Measurements from ENCODE around the gene PAPSS2. TPM values are rescaled to one million over a fixed set of nuclear protein-coding genes. Genes with fewer than 3 reads are reported as not detected.

The PAPSS2 gene
- total and polyA plus RNA-seq, 12 donors: 55.0 to 775 (median 243) TPM

DNA sequence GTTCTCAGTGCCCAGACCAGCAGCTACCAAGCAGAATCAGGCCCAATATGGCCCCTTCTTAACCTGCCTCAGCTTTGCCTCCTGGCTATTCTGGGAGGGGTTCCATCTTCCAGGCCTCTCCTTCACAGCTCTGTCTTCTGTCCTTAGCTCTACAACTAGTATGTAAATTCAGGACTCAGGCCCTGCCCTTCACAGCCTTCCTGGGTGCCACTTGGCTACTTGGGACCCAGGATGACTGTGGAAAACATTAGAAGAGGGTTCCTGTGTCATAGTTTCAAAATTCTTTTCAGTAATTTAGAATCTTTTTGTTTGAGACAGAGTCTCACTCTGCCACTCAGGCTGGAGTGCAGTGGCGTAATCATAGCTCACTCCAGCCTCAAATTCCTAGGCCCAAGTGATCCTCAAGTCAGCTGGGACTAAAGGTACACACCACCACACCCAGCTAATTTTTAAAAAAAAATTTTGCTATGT is 33.2 kb upstream of the PAPSS2 start:
- intact Hi-C loops (cut with DNase I): no loop called here
- no peaks in the 10 kb centered on the region for H3K27me3 ChIP-seq
- no peak for DNase-seq
- no peak for TF ChIP-seq POLR2A (IDR thresholded peaks at IDR 0.05)
- TF ChIP-seq, protein P1, sequence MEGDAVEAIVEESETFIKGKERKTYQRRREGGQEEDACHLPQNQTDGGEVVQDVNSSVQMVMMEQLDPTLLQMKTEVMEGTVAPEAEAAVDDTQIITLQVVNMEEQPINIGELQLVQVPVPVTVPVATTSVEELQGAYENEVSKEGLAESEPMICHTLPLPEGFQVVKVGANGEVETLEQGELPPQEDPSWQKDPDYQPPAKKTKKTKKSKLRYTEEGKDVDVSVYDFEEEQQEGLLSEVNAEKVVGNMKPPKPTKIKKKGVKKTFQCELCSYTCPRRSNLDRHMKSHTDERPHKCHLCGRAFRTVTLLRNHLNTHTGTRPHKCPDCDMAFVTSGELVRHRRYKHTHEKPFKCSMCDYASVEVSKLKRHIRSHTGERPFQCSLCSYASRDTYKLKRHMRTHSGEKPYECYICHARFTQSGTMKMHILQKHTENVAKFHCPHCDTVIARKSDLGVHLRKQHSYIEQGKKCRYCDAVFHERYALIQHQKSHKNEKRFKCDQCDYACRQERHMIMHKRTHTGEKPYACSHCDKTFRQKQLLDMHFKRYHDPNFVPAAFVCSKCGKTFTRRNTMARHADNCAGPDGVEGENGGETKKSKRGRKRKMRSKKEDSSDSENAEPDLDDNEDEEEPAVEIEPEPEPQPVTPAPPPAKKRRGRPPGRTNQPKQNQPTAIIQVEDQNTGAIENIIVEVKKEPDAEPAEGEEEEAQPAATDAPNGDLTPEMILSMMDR (IDR thresholded peaks at IDR 0.05): no peak
- no peaks in the 10 kb centered on the region for H3K9me3 ChIP-seq (replicated peaks in 1 of 3)
- H3K36me3 ChIP-seq (replicated peaks in 1 of 2): no peaks in the 10 kb centered on the region
- 93 to 100% (median 99%) methylated on average over 1 of the region's 1 CpG for WGBS, 4 donors
- no peak overlapping the region for H3K27ac ChIP-seq
- no peak overlapping the region for H3K4me3 ChIP-seq
- H3K4me1 ChIP-seq (replicated peaks in 1 of 2): no peaks in the 10 kb centered on the region

DNA sequence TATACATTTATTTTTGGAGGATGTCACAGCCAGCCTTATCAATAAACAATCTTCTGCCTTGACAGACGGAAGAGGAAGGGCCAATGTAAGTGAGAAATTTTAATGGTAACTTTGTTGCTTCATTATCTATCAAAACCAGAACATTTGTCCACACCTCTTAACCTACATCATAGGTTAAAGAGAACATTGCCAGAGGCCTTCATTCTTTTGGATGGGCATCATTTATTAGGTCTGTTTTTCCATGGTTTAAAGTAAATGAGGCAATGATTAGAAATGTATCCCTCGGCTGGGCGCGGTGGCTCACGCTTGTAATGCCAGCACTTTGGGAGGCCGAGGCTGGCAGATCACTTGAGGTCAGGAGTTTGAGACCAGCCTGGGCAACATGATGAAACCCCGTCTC is 29.5 kb upstream of the PAPSS2 start:
- intact Hi-C loops (cut with DNase I): no loop called here
- Histone ChIP-seq H3K4me1 (replicated peaks in 1 of 2) (no peaks in the 10 kb centered on the region), H3K4me3 (no peak overlapping the region), H3K27ac (no peak overlapping the region), H3K27me3 (no peaks in the 10 kb centered on the region), H3K9me3 (replicated peaks in 1 of 3) (no peaks in the 10 kb centered on the region), H3K36me3 (replicated peaks in 1 of 2) (no peaks in the 10 kb centered on the region)
- TF ChIP-seq, protein P1 (IDR thresholded peaks at IDR 0.05): no peak
- no peak for TF ChIP-seq POLR2A (IDR thresholded peaks at IDR 0.05)
- WGBS, 4 donors: 89 to 97% (median 94%) methylated on average over 7 of the region's 7 CpGs
- DNase-seq: no peak

DNA sequence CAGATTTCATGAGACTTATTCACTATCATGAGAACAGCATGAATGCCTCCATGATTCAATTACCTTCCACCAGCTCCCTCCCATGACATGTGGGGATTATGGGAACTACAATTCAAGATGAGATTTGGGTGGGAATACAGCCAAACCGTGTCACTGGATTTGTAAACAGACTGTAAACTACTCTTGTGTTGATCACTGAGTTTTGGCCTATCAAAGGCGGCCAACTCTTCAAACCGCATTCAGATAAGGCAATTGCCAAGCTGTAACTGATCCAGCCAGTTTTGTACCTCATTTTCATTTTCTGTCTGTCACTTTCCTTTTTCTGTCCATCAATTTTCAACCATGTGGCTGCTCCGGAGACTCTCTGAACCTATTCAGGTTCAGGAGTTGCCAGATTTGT is 27.2 kb upstream of the PAPSS2 start:
- intact Hi-C loops (cut with DNase I): no loop called here
- TF ChIP-seq, protein P1 (IDR thresholded peaks at IDR 0.05): no peak
- no peak for TF ChIP-seq POLR2A (IDR thresholded peaks at IDR 0.05)
- Histone ChIP-seq H3K9me3 (replicated peaks in 1 of 3) (no peaks in the 10 kb centered on the region), H3K4me3 (no peak overlapping the region), H3K36me3 (replicated peaks in 1 of 2) (no peaks in the 10 kb centered on the region), H3K27ac (no peak overlapping the region), H3K27me3 (no peaks in the 10 kb centered on the region), H3K4me1 (replicated peaks in 1 of 2) (no peaks in the 10 kb centered on the region)
- WGBS, 4 donors: 81 to 94% (median 86%) methylated on average over 4 of the region's 4 CpGs
- DNase-seq: no peak

DNA sequence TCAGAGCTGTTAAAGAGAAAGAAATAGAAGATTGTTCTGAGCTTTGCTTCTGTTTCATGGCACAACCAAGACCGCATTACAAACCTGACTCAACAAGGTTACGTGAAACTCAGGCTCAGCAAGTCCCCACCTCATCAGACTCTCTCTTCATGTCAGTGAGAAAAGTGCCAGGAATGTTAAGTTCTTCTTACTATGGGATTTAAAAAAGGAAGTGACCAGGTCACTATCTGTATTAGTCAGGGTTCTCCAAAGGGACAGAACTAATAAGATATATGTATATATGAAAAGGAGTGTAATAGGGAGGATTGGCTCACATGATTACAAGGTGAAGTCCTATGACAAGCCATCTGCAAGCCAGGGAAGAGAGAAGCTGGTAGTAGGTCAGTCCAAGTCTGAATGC is 25.4 kb upstream of the PAPSS2 start:
- Histone ChIP-seq H3K27me3 (no peaks in the 10 kb centered on the region), H3K9me3 (replicated peaks in 1 of 3) (no peaks in the 10 kb centered on the region), H3K4me1 (replicated peaks in 1 of 2) (no peaks in the 10 kb centered on the region), H3K27ac (no peak overlapping the region), H3K4me3 (no peak overlapping the region), H3K36me3 (replicated peaks in 1 of 2) (no peaks in the 10 kb centered on the region)
- DNase-seq: no peak
- TF ChIP-seq, protein P1 (IDR thresholded peaks at IDR 0.05): no peak
- TF ChIP-seq POLR2A (IDR thresholded peaks at IDR 0.05): no peak
- WGBS, 4 donors: 89 to 100% (median 94%) methylated on average over 2 of the region's 2 CpGs
- intact Hi-C loops (cut with DNase I): no loop called here
